Measurements from ENCODE around the gene PDK2.

- TF ChIP-seq CTCF (IDR thresholded peaks at IDR 0.05) = no peak
- TF ChIP-seq POLR2A (IDR thresholded peaks at IDR 0.05) = no peak
- no peak for TF ChIP-seq POLR2AphosphoS5 (IDR thresholded peaks at IDR 0.05)
Measured at GRCh38 chr17:50110591-50111349, 15.6 kb downstream of the PDK2 start.
